ENCODE results near the gene ARHGAP6. TPM values are rescaled to one million over a fixed set of nuclear protein-coding genes. Genes with fewer than 3 reads are reported as not detected.

ARHGAP6 gene
- total RNA-seq, 1 experiment from 2014 or later, result 0.07 TPM

- H4K91ac ChIP-seq (ENCODE audit: insufficient read length, low read depth, low read length), result no peak overlapping the region
- Mint-ChIP-seq H3K27ac (no peak overlapping the region), H3K27me3 (ENCODE audit: low read depth) (peaks cover 2% of the 10 kb centered on the region; the same call in 1 of the 2 replicates), H3K4me3 (no peak overlapping the region), H3K9me3 (peaks cover 61 to 67% of the 10 kb centered on the region in 2 experiments), H3K36me3 (ENCODE audit: insufficient read depth in 1 of 3, low read depth in 3 of 3) (no peaks in the 10 kb centered on the region), H3K4me1 (no peaks in the 10 kb centered on the region)
- H3T11ph ChIP-seq (ENCODE audit: low read length), result no peak overlapping the region
- no peak overlapping the region for H3K14ac ChIP-seq (ENCODE audit: insufficient read depth, low read length)
- no CpG with 5 or more reads among the region's 8 CpGs for WGBS (ENCODE audit: extremely low coverage, insufficient read length, low lambda C conversion rate)
- H3K4me2 ChIP-seq (ENCODE audit: insufficient read depth, insufficient read length, low read length), result no peak overlapping the region
- H2BK120ac ChIP-seq (ENCODE audit: low read depth, low read length, poor library complexity, severe bottlenecking), result no peak overlapping the region
- H3K23me2 ChIP-seq (ENCODE audit: insufficient read length, low read depth, low read length, poor library complexity, severe bottlenecking), result no peaks in the 10 kb centered on the region
- no peaks in the 10 kb centered on the region for H3K27me3 ChIP-seq (ENCODE audit: insufficient read depth, low read length)
- DNase-seq, result no peak
- H2BK12ac ChIP-seq (ENCODE audit: insufficient read length, low read depth, low read length), result no peak overlapping the region
- no peak overlapping the region for H2BK20ac ChIP-seq (ENCODE audit: low read depth, low read length, poor library complexity, severe bottlenecking)
- no peak overlapping the region for H4K8ac ChIP-seq (replicated peaks; ENCODE audit: insufficient read length, low read depth, low read length)
- H2AFZ ChIP-seq (ENCODE audit: low read length), result no peak overlapping the region
- no peak overlapping the region for H3K27ac ChIP-seq (ENCODE audit: insufficient read length, low read depth, low read length)
- H3K9me3 ChIP-seq (ENCODE audit: control insufficient read depth, low read depth, low read length), result no peaks in the 10 kb centered on the region
- no peak overlapping the region for H4K5ac ChIP-seq (ENCODE audit: insufficient read length, low read depth, low read length)
- H3K79me2 ChIP-seq (ENCODE audit: insufficient read depth, low read length), result no peaks in the 10 kb centered on the region
- H2BK15ac ChIP-seq (ENCODE audit: low read depth, low read length), result no peak overlapping the region
- no peak overlapping the region for H3K56ac ChIP-seq (ENCODE audit: insufficient read length, low read depth, low read length)
- no peaks in the 10 kb centered on the region for H3K79me1 ChIP-seq (ENCODE audit: insufficient read depth, low read depth, low read length, poor library complexity, severe bottlenecking)
- no peak overlapping the region for H3K4ac ChIP-seq (ENCODE audit: low read depth, low read length)
- H3K23ac ChIP-seq (ENCODE audit: insufficient read length, low read depth, low read length), result no peak overlapping the region
- no peaks in the 10 kb centered on the region for H4K20me1 ChIP-seq (ENCODE audit: control insufficient read depth, insufficient read depth, insufficient read length)
- no peak overlapping the region for H3K9ac ChIP-seq (ENCODE audit: extremely low read depth, insufficient read length, low read length)
- H2BK5ac ChIP-seq (ENCODE audit: insufficient read length, low read length), result no peak overlapping the region
- H3K4me1 ChIP-seq (ENCODE audit: insufficient read depth, low read length), result no peaks in the 10 kb centered on the region
- TF ChIP-seq, protein P1, sequence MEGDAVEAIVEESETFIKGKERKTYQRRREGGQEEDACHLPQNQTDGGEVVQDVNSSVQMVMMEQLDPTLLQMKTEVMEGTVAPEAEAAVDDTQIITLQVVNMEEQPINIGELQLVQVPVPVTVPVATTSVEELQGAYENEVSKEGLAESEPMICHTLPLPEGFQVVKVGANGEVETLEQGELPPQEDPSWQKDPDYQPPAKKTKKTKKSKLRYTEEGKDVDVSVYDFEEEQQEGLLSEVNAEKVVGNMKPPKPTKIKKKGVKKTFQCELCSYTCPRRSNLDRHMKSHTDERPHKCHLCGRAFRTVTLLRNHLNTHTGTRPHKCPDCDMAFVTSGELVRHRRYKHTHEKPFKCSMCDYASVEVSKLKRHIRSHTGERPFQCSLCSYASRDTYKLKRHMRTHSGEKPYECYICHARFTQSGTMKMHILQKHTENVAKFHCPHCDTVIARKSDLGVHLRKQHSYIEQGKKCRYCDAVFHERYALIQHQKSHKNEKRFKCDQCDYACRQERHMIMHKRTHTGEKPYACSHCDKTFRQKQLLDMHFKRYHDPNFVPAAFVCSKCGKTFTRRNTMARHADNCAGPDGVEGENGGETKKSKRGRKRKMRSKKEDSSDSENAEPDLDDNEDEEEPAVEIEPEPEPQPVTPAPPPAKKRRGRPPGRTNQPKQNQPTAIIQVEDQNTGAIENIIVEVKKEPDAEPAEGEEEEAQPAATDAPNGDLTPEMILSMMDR (conservative IDR thresholded peaks at IDR 0.05), result no peak
- no peak overlapping the region for H2AK5ac ChIP-seq (ENCODE audit: insufficient read length, low read length)
- no peak overlapping the region for H3K18ac ChIP-seq (ENCODE audit: insufficient read length, low read depth, low read length)
Observed at GRCh38 chrX:11464836-11465463, 200.8 kb downstream of the ARHGAP6 start.

Measured in H9 (cell line).